ENCODE data around the gene FAM131B. TPM values are rescaled to one million over a fixed set of nuclear protein-coding genes. Genes with fewer than 3 reads are reported as not detected.
A peak's percentile ranks its signal among the peaks of the same experiment; 100 is the strongest.

The FAM131B gene
- total RNA-seq, 1 experiment from 2014 or later = 25.3 TPM

- TF ChIP-seq EMX1 (CRISPR knock-in tag; IDR thresholded peaks at IDR 0.05) (no peak), HMGXB4 (CRISPR knock-in tag; IDR thresholded peaks at IDR 0.05) (no peak)
These were observed 57.6 kb downstream of the FAM131B start (continued) for GRCh38 chr7:143304938-143305337.

- TF ChIP-seq KAT7 (CRISPR knock-in tag; IDR thresholded peaks at IDR 0.05; ENCODE audit: borderline replicate concordance) = no peak
- no peak for TF ChIP-seq RELA (CRISPR knock-in tag; IDR thresholded peaks at IDR 0.05; ENCODE audit: borderline replicate concordance)
- no peak for TF ChIP-seq ZNF396 (CRISPR knock-in tag; IDR thresholded peaks at IDR 0.05; ENCODE audit: borderline replicate concordance)
- no peak for TF ChIP-seq PRDM15 (CRISPR knock-in tag; IDR thresholded peaks at IDR 0.05)
- no peak for TF ChIP-seq ZNF532 (CRISPR knock-in tag; IDR thresholded peaks at IDR 0.05; ENCODE audit: borderline replicate concordance)
- TF ChIP-seq TEAD1 (CRISPR knock-in tag; IDR thresholded peaks at IDR 0.05) = no peak
- no peak for TF ChIP-seq SP1 (CRISPR knock-in tag; conservative IDR thresholded peaks at IDR 0.05)
- TF ChIP-seq ZNF512 (CRISPR knock-in tag; IDR thresholded peaks at IDR 0.05; ENCODE audit: borderline replicate concordance) = no peak
- no peak overlapping the region for H3K27ac Mint-ChIP-seq
- CTCF ChIA-PET = interaction anchor here (0.6 kb wide), 1 partner anchor 77 kb away, joined by 5 read pairs; no protein-coding TSS in a partner anchor
- DNase-seq (ENCODE audit: low spot score) (no peak), ATAC-seq (no peak)
- H3K27me3 Mint-ChIP-seq (ENCODE audit: low read depth) = no peaks in the 10 kb centered on the region
- H3K36me3 Mint-ChIP-seq = peaks cover 84% of the 10 kb centered on the region
- no peaks in the 10 kb centered on the region for H3K4me1 Mint-ChIP-seq
- POLR2A ChIA-PET = no interaction called here
- H3K4me3 Mint-ChIP-seq = no peak overlapping the region
- no peaks in the 10 kb centered on the region for H3K9me3 Mint-ChIP-seq
These were observed 58.8 kb downstream of the FAM131B start for GRCh38 chr7:143303733-143304132.

Small RNA genes lying within 50 kb of the gene (microRNA-seq; reads per million reads assigned to microRNA genes)
- 3.5 reads per million, percentile 4 among the genes with 10 or more reads in this experiment for gene MIR6892 (ENCODE audit: borderline number of aligned reads)

Other genes with a start within 250 kb of the FAM131B start
- gene PIP, start 230.6 kb downstream of the FAM131B start, total RNA-seq (2021) = not detected in 3 replicates
- not detected in 3 replicates for gene TAS2R39, start 179.3 kb downstream of the FAM131B start, total RNA-seq (2021)
- gene TAS2R40, start 140.7 kb downstream of the FAM131B start, total RNA-seq (2021) = not detected in 3 replicates
- gene GSTK1, start 99.3 kb downstream of the FAM131B start, total RNA-seq (2021) = 30.1 to 40.1 TPM (median 37.7 TPM) in 3 replicates
- gene TMEM139, start 77.8 kb downstream of the FAM131B start, total RNA-seq (2021) = 1.5 to 2.0 TPM (median 1.9 TPM) in 3 replicates
- gene CASP2, start 74.4 kb downstream of the FAM131B start, total RNA-seq (2021) = 35.1 to 35.5 TPM (median 35.4 TPM) in 3 replicates
- 0.23 to 0.46 TPM (median 0.28 TPM) in 3 replicates for gene CLCN1, start 46.6 kb downstream of the FAM131B start, total RNA-seq (2021)
- gene ZYX, start 18.6 kb upstream of the FAM131B start, total RNA-seq (2021) = 166 to 179 TPM (median 167 TPM) in 3 replicates
- 159 to 203 TPM (median 162 TPM) in 3 replicates for gene EPHA1, start 46.1 kb upstream of the FAM131B start, total RNA-seq (2021)
- 0.21 to 0.39 TPM (median 0.24 TPM) in 3 replicates for gene TAS2R60, start 80.7 kb upstream of the FAM131B start, total RNA-seq (2021)
- 0.31 to 0.44 TPM in 2 of 3 replicates, not detected in the other for gene TAS2R41, start 115.2 kb upstream of the FAM131B start, total RNA-seq (2021)
- gene CTAGE15, start 209.1 kb upstream of the FAM131B start, total RNA-seq (2021) = 2.4 to 3.0 TPM (median 2.9 TPM) in 3 replicates